Activated CD4-positive, alpha-beta T cell treated with anti-CD3 and anti-CD28 coated beads, Interleukin-2, amount 50 U/mL, for 24 hours (primary cell): Measurements from ENCODE around the gene USPL1.
"Not testable (repeated sequence)": the region's sequence is repeated elsewhere in the genome, so short reads cannot be mapped to it uniquely, and the experiment has no call there.

Source experiments
- DNase-seq, 2 donors: peaks; one replicate each; pipeline ENCODE4 v3.0.0-alpha.2; 2020; ENCODE audit warnings: low read depth in 1 of 2, low spot score in 1 of 2

The USPL1 gene

DNA sequence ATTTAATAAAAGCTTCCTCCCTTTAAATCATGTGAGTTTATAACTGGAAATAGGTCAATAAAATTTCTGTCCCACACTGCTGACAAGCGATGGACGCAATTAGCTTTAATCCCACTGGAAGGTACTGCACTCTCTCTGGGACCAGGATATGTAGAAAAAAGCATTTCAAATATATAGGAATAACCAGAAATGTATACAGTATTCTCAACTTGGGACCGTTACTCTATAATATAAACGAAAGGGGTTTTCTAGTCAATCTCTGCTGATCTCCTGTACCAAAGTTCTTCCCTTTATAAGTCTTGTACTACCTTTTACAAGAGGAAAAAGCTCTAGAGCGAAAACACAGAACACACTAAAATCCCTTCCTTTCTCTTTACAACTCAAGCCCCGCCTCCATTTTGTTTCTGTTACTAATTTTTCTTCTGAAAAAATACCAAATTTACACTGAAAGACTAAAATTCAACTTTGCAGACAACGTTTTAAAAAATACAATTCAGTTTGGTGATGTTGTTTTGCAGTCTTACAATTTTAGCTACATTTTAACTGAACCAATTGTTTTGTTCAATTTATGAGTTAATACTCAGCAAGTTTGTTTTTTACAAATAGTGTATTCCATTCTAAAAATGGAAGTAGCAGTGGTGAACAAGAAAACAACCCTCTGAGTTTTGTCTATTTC lies 1.7 kb upstream of the USPL1 start:
- DNase-seq = peak in 1 of 2 donors; percentile 7

DNA sequence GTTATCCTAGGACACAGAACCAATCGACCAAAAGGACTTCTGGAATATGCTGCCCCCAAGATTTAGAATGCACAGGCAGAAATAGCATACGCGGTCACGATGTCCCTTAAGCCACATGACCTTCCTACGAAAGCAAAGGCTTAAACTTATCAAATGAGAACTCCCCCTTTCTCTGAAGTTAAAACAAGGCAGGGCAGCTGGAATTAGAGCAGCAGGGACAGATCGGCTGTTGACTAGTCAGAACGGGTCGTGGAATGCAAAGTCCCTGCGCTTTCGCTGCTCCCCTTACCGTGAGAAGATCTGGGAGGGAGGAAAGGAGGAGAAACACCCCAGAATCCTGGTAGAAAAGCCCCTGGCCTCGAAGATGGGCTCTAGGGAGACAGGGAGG lies 799 bp upstream of the USPL1 start:
- peak in 1 of 2 donors; percentile 38 for DNase-seq

GRCh38 chr13:30618186-30618929 lies 638 bp downstream of the USPL1 start:
- peak in 1 of 2 donors; percentile 3 for DNase-seq

GRCh38 chr13:30618930-30619279 lies 1.2 kb downstream of the USPL1 start:
- no peak for DNase-seq

DNA sequence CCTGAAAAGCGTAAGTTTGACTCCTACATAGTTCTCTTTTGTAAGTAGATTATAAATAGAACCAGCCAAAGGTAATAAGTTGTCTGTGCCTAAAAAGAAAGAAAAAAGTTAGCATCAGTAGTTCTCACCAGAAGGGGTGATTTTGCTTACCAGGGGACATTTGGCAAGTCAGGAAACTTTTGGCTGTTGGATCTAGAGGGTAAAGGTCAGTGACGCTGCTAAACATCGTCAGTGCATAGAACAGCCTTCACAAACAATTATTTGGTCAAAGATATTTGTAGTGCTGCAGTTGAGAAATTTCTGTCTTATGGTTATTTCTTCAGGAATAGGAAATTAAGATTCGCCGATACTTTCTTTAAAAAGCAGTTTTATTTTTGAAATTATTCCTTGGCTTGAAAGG lies 2.0 kb downstream of the USPL1 start:
- DNase-seq = no peak

GRCh38 chr13:30620941-30621340 lies 3.2 kb downstream of the USPL1 start:
- DNase-seq = no peak

DNA sequence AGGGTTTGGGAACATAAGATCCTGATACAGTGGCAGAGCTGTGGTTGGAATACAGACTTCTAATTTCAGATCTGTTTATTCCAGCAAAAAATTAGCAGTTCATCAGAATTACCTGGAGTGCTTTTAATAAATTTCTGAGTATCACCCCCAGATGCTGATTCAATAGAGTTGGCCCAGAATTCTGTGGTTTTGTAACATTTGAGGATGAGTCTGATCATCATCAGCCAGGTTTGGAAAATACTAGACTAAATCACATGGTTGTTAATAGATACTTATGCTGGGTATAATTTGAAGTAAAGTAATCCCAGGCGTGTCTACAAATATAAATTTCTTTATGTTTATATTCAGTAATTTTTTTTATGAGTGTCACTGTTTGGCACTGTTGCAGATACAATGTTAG lies 4.8 kb downstream of the USPL1 start:
- no peak for DNase-seq

DNA sequence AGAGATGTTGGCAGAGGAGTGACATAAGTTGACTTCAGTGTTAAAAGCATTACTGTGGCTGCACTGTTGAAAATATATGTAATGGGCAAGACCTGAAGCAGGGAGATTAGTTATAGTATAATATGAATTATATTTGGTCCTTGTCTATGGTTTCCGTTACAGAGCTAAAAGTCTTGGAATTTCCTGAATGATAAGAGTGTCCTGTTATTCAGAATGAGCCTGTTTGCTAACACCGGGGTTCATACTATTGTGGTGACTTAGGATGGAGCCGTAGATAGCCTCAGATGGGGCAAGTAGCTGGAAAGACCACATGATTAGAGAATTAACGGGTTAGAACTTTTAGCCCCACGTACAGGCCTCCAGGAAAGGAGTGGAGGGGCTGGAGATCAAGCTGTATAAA lies 5.7 kb downstream of the USPL1 start:
- DNase-seq = no peak

DNA sequence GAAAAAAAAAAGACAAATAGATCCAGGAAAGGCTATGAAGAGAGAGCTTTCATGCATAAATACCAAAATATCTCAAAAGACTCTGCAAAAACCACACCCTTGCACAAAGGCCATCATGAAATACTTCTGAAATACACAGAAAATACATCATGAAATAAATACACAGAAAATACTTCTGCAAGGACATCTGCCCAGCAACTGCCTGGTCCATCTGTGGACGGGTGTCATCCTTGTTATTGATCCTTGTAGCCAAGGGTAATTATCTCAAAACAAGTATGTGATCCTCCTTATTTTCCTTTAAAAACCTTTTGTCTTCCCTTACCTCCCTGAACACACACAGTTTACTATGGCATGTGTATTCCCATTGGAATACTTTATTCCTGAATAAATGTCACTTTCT lies 6.9 kb downstream of the USPL1 start:
- DNase-seq = no peak

GRCh38 chr13:30629527-30629926 lies 11.8 kb downstream of the USPL1 start:
- no peak for DNase-seq

- no peak for DNase-seq
Measured at GRCh38 chr13:30633861-30634260, 16.1 kb downstream of the USPL1 start.

DNA sequence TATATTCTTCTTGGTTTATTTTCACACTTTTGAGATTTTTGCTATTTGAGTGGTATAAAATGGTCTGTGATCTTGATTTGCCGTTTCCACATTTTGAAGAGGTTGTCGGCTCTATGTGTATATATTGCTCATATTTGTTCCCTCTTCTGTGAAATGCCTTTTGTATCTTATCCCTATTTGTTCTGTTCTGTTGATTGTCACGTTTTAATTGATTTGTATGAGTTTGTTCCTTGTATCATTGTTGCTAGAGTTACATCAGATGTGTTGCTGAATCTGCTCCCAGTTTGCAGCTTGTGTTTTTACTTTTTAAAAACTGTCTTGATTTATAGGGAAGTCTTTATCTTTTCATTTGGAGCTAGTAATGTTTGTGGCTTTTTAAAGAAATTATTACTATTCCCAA lies 17.1 kb downstream of the USPL1 start:
- no peak for DNase-seq

- DNase-seq = no peak
Measured at GRCh38 chr13:30638301-30638700, 20.6 kb downstream of the USPL1 start.

GRCh38 chr13:30639671-30640070 lies 22.0 kb downstream of the USPL1 start:
- DNase-seq = no peak

GRCh38 chr13:30641173-30641572 lies 23.5 kb downstream of the USPL1 start:
- not testable (repeated sequence) for DNase-seq

GRCh38 chr13:30645629-30646028 lies 27.9 kb downstream of the USPL1 start:
- no peak for DNase-seq

DNA sequence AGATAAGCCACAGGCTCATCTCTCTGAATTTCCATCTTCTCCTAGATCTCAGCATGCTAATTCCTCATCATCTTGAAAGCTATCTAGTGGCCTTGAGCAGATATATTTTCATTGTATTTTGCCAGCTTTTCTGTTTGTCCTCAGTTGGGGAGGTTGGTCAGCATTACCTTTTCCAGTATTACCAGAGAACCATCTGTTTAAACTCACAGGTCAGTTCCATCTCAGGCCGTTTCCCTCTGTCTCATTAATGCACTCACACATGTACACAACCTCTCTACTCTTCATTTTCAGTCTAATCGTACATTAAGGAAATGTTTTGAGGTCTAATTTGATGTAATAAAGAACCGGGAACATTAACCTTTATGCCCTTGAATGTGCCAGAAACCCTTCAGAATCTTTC lies 29.7 kb downstream of the USPL1 start:
- no peak for DNase-seq

DNA sequence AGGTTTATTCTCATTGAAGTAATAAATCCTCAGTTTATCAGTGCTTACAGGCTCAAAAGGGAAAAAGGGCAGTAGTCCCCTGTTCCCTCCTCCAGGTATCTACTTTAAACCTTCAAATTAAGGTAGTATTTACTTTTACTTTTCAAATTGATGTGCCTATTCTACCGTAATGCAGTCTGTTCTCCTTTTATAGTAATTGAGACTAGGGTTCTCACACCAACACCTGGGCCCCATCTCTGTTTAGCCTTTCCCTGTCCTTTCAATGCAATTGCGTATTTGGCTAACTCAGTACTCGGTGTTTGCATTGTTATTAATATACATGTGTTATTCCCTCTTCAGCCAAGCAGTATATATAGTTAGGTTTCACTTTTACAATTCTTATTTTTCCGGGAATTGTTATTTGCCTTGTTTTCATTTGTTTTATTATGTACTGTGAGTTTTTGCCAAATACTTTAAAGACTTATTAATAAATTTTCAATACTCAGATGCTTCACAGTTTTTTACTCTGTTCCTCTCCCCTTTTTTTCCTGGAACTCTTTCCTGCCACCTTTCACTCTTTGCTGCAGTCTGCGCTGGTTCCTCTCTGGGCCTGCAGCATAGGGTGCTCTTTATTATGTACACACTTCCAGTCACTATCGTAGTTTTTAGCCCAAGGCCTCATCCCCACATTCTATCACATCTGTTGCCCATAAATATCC lies 30.3 kb downstream of the USPL1 start:
- DNase-seq = no peak

GRCh38 chr13:30648522-30649012 lies 30.8 kb downstream of the USPL1 start:
- no peak for DNase-seq

DNA sequence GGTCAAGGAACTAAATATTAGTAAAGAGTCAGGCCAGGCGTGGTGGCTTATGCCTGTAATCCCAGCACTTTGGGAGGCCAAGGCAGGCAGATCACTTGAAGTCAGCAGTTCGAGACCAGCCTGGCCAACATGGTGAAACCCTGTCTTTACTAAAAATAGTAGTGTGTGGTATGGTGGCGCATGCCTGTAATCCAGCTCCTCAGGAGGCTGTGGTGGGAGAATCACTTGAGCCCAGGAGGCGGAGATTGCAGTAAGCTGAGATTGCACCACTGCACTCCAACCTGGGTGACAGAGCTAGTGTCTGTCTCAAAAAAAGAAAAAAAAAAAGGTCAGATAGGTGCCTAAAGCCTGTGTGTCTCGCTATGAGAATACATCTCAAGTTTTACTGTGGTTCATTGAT lies 33.9 kb downstream of the USPL1 start:
- not testable (repeated sequence) for DNase-seq

DNA sequence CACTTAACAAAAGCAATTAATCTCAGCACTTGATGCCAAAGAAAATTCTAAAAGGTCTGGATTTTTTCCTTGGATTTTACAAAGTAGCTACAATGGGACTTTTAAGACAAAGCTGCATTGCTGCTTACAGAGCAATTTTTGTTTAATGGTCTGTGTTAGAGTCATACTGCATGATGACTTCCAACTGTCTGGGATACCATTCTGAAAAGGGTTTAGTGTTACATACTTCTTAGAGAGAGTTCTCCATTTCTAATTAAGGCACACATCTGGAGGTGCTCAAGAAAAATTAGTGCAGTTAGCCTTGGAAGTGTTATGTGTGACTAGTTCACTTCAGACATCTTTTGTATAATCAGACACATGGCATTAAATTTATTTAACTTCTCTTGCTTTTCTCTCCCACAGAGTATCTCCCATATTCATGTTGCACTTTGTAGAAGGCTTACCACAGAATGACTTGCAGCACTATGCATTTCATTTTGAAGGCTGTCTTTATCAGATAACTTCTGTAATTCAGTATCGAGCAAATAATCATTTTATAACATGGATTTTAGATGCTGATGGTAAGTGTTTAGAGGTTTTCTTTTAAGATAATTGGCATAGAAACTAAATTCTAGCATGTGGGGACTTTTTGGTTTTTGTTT lies 35.1 kb downstream of the USPL1 start:
- no peak for DNase-seq

GRCh38 chr13:30654430-30654829 lies 36.7 kb downstream of the USPL1 start:
- DNase-seq = no peak
